ENCODE results near the gene KATNA1.

- no peak for TF ChIP-seq CTCF (conservative IDR thresholded peaks at IDR 0.05; ENCODE audit: low read length)
- no peak for TF ChIP-seq EZH2phosphoT487 (IDR thresholded peaks at IDR 0.05; ENCODE audit: borderline replicate concordance)
These were observed 46.4 kb upstream of the KATNA1 start for GRCh38 chr6:149694921-149695320.
